Measurements from ENCODE around the gene FAM174C.
A peak's percentile ranks its signal among the peaks of the same experiment; 100 is the strongest.

Gene FAM174C

GRCh38 chr19:1249990-1250436 lies 25.3 kb upstream of the FAM174C start:
- DNase-seq (ENCODE audit: low read depth in 2 of 2), result no peak

GRCh38 chr19:1250437-1251260 lies 24.7 kb upstream of the FAM174C start:
- DNase-seq (ENCODE audit: low read depth in 2 of 2), result no peak

GRCh38 chr19:1251330-1252220 lies 23.8 kb upstream of the FAM174C start:
- peak in 1 of 2 donors; percentile 54 for DNase-seq (ENCODE audit: low read depth in 2 of 2)

- DNase-seq (ENCODE audit: low read depth in 2 of 2), result peak in 1 of 2 donors; percentile 45
Observed at GRCh38 chr19:1252221-1252820, 23.0 kb upstream of the FAM174C start.

GRCh38 chr19:1252821-1253513 lies 22.4 kb upstream of the FAM174C start:
- peak in 1 of 2 donors; percentile 71 for DNase-seq (ENCODE audit: low read depth in 2 of 2)

- no peak for DNase-seq (ENCODE audit: low read depth in 2 of 2)
Observed at GRCh38 chr19:1253514-1254080, 21.7 kb upstream of the FAM174C start.

- no peak for DNase-seq (ENCODE audit: low read depth in 2 of 2)
Observed at GRCh38 chr19:1254081-1254527, 21.2 kb upstream of the FAM174C start.

- DNase-seq (ENCODE audit: low read depth in 2 of 2), result no peak
Observed at GRCh38 chr19:1254530-1255185, 20.7 kb upstream of the FAM174C start.

- DNase-seq (ENCODE audit: low read depth in 2 of 2), result no peak
Observed at GRCh38 chr19:1255186-1256161, 19.9 kb upstream of the FAM174C start.

- no peak for DNase-seq (ENCODE audit: low read depth in 2 of 2)
Observed at GRCh38 chr19:1256646-1257474, 18.5 kb upstream of the FAM174C start.

GRCh38 chr19:1257475-1258162 lies 17.7 kb upstream of the FAM174C start:
- no peak for DNase-seq (ENCODE audit: low read depth in 2 of 2)

GRCh38 chr19:1258163-1258492 lies 17.2 kb upstream of the FAM174C start:
- no peak for DNase-seq (ENCODE audit: low read depth in 2 of 2)

GRCh38 chr19:1258707-1259205 lies 16.6 kb upstream of the FAM174C start:
- DNase-seq (ENCODE audit: low read depth in 2 of 2), result no peak

GRCh38 chr19:1259206-1259875 lies 16.0 kb upstream of the FAM174C start:
- DNase-seq (ENCODE audit: low read depth in 2 of 2), result peak in 1 of 2 donors; percentile 72

- DNase-seq (ENCODE audit: low read depth in 2 of 2), result no peak
Observed at GRCh38 chr19:1259876-1260748, 15.2 kb upstream of the FAM174C start.

Data from stimulated activated CD8-positive, alpha-beta memory T cell treated with anti-CD3 and anti-CD28 coated beads, Interleukin-2, amount 100 ng/mL, for 48 hours (primary cell).